ENCODE results near the gene LMX1A.

LMX1A gene

GRCh38 chr1:165367375-165367993 lies 11.0 kb upstream of the LMX1A start:
- DNase-seq (ENCODE audit: low read depth, low spot score), result peak; percentile 80

- DNase-seq (ENCODE audit: low read depth, low spot score), result no peak
Measured at GRCh38 chr1:165365341-165365740, 8.8 kb upstream of the LMX1A start.

DNA sequence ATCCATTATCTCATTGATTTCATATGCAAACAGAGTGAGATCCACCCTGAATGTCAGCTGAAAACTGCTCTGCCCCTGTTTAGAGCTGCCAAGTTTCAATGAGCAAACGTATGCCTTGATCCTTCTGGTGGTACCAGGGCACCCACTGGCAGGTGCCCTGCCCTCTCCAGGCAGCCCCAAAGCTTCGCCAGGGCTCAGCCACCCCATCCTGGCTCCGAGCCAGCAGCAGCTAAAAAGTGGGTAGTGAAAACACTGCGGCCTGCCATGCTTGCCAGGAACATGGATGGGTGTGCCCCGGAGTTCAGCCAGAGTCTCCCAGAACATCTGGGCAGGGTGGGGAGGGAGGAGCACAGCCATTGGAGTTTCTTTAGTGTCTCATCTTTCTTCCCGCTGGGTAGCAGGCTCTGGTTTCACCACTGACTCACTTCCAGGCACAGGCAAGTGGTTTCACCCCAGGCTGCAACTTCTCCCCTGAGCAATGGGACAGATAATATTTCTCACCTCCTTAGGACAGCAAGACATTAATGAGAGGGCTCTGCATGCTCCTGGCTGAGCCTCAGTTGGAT lies 8.1 kb upstream of the LMX1A start:
- DNase-seq (ENCODE audit: low read depth, low spot score), result no peak

- no peak for DNase-seq (ENCODE audit: low read depth, low spot score)
Measured at GRCh38 chr1:165356876-165357275, 361 bp upstream of the LMX1A start.

DNA sequence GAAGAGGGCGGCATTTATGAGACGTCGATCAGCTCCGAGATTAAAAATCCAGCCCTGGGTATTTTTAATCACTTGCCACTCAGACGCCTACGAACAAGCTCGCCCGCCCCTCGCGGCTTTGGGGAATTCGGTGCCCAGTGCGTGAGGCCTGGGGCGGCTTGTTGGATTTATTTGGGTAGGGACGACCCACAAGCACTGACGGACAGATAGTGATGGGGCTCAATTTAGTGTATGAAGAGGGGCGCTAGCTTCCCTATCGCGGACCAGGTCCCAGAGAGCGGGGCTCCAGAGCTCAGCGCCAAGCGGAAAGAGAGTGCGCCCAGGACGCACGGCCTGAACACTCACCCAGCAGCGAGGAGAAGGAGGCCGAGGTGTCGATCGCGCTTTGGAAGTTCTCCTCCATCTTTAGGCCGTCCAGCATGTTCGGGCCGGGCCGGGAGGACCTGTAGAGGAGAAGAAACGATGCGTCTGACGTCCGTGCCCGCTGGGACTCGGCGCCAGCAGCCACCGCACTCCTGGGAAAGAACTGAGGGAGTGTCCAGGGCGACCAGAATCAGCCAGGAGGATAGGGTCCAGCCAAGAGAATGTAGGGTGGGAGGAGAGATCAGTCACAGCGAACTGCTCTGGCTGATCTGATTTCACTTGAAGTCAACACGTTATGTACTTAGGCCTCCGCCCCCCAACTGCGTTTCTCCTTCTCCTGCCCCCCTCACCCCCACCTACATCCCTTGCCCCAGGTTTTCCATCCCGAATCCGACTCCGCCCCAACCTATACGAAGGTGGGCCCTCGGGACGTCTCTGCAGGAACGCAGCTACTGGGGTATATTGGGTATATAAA lies 1.2 kb downstream of the LMX1A start:
- DNase-seq (ENCODE audit: low read depth, low spot score), result no peak

GRCh38 chr1:165354739-165355138 lies 1.8 kb downstream of the LMX1A start:
- no peak for DNase-seq (ENCODE audit: low read depth, low spot score)

DNA sequence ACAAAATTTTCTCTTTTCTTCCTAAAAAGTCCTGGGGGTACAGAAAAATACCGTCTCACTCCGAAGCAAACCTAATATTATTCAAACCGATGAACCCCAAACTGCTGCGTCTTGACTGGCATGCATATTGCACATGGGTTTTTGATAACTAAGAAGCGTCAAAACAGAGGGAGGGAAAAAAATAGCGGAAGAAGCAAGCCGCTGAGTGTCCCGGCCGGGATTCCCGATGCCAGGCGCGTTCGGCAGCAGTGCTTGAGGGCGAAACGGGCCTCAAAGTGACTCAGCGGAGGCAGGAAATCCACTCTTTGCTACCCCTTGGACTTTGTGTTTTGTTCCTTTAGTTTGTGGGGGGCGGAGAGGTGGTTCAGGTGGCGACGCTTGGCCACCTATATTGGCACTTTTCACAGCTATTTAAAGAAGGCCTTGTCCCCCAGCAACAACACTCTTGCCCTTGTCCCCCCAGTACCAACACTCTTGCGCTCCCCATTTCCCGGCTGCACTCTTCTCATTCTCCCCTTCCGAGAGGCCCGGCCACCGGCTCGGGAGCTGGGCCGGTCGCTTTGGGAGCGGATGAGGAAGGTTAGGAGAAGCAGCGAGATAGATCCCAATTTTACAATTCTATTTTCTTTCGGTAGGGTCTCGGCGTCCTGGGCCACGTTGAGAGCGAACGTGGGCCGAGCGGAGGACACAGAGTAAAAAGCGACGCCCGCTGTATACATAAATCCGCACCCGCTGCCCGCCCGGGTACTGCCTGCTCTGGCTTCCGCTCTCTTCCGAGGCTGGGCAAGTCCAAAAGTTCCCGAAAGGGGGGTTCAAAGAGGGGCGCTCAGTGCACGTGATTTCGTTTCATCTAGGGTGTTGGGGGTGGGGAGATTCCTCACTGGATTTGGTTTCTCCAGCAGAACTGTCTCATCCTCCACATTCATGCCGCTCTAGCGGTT lies 2.5 kb downstream of the LMX1A start:
- DNase-seq (ENCODE audit: low read depth, low spot score), result no peak

- DNase-seq (ENCODE audit: low read depth, low spot score), result no peak
Measured at GRCh38 chr1:165352442-165353293, 3.8 kb downstream of the LMX1A start.

DNA sequence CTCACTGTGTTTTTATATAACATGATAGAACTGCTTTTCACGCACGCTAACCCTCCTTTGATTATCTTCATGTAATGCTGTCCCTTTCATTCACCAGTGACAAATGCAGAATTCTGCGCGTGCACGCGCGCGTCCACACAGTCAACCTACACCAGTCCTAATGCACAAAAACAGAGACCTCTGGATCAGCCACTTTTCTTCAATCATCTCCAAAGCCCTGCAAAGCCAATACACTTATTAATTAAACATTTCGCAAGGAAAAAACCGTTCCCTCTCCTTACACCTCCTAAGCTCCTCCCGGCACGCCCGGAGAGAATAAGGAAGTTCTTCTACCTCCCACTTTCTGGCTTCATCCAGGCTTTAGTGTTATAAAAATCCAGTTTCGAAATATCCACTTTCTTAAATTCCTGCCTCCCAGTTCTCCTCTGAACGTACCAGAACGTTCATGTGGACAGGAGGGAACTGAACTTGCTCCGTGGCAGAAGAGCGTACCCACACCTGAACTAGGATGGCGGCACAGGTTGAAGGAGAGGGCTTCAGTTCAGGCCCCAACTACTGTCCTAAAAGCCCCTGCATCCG lies 4.6 kb downstream of the LMX1A start:
- no peak for DNase-seq (ENCODE audit: low read depth, low spot score)

- no peak for DNase-seq (ENCODE audit: low read depth, low spot score)
Measured at GRCh38 chr1:165350840-165351239, 5.7 kb downstream of the LMX1A start.

- DNase-seq (ENCODE audit: low read depth, low spot score), result no peak
Measured at GRCh38 chr1:165345502-165345901, 11.0 kb downstream of the LMX1A start.

DNA sequence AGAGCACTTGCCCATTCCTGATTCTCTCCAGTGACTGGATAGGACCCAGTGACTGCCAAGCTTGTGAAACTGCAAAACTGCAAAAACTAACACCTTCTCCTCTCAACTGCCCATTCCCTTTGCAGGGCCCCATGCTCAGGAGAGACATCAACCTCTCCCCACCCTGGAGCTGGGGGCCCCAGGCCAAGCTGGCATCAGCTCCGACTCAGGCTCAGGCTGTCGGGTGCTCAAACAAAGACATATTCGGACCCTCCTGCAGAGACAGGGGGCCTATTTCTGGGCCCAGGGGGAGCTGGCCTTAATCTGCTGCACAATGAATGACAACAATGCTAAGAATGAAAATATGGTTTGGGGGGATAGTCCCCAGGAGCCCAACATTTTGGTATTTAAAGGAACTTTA lies 11.8 kb downstream of the LMX1A start:
- DNase-seq (ENCODE audit: low read depth, low spot score), result no peak

DNA sequence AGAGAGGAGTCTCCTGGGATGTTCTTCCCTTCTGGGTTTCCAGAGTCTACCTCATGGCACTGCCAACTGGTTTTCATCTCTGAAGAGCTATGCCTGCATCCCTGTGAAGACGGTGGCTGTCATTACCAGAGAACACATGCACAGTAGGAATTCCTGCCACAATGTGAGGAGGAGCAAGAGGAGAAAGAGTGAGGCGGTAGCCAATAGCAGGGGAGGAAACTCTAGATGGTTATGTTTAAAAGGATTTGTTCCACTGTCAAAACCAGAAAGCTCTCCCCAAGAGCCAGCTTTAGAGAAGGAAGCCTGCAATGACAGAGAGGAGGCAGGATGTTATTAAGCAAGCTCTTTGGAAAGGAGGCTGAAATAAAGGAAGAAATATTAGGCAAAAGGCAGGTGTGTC lies 12.3 kb downstream of the LMX1A start:
- no peak for DNase-seq (ENCODE audit: low read depth, low spot score)

- no peak for DNase-seq (ENCODE audit: low read depth, low spot score)
Measured at GRCh38 chr1:165342587-165342986, 13.9 kb downstream of the LMX1A start.

DNA sequence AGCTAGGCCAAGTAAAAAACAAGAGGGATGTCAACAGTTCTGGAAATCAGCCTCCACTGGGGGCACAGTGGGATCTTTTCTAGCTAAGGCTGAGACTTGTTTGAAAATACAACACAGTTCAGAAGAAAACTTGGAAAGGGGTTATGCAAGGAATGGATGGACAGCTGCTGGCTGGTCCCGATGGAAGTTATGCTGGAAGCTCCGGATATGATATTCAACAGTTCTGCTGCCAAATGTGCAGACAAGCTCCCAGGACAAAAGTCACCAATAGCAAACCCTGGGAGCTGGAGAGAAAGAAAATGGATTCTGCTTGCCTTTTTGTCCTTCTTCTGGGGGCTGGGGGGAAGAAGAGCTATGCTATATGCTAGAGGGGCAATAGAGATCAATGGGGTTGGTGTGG lies 14.3 kb downstream of the LMX1A start:
- no peak for DNase-seq (ENCODE audit: low read depth, low spot score)

GRCh38 chr1:165339164-165339563 lies 17.4 kb downstream of the LMX1A start:
- DNase-seq (ENCODE audit: low read depth, low spot score), result no peak

DNA sequence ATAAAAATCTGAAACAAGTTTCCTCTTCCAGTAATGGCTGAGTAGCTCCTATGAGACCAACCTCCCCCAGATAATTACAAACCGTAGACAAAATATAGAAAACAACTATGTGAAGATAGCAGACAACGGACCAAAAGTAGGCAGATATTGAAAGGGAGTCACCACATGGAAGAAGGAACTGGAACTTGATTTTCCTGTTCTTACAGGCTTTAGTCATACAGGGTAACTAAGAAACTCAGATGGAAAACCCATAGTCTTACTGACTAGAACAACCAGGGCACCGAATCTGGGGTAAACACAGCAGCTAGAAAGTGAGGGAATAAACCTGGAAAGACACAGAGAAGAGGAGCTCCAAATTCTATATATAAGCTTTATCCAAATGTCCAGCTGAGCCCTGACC lies 26.0 kb downstream of the LMX1A start:
- no peak for DNase-seq (ENCODE audit: low read depth, low spot score)

DNA sequence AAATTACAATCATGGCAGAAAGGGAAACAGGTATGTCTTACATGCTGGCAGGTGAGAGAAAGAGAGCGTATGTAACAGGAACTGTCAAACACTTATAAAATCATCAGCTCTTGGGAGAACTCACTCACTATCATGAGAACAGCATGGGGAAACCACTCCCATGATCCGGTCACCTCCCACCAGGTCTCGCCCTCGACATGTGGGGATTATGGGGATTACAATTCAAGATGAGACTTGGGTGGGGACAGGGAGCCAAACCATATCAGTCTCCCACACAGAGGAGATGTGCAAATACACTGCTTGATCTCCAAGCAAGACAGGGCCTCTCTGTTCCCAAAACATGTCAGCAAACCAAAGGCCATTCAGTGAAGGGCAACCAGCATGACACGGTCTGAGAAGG lies 27.4 kb downstream of the LMX1A start:
- no peak for DNase-seq (ENCODE audit: low read depth, low spot score)

GRCh38 chr1:165328136-165328535 lies 28.4 kb downstream of the LMX1A start:
- no peak for DNase-seq (ENCODE audit: low read depth, low spot score)

GRCh38 chr1:165327538-165327937 lies 29.0 kb downstream of the LMX1A start:
- no peak for DNase-seq (ENCODE audit: low read depth, low spot score)

Data from astrocyte of the hippocampus (primary cell).